IPS-20b (cell line): ENCODE results near the gene HORMAD2.
"Not testable (repeated sequence)": the region's sequence is repeated elsewhere in the genome, so short reads cannot be mapped to it uniquely, and the experiment has no call there.

Source experiments
- H3K27ac ChIP-seq: one replicate; pipeline ENCODE4 v1.5.1; 2013; ENCODE audit warnings: low read length
- H3K27me3 ChIP-seq: 2 replicates; pipeline ENCODE4 v1.6.1; 2013; ENCODE audit warnings: mild to moderate bottlenecking, low read length, inconsistent platforms; ENCODE audit not compliant: insufficient read depth
- H3K36me3 ChIP-seq: 2 replicates; pipeline ENCODE4 v1.6.1; 2013; ENCODE audit warnings: low read depth, mild to moderate bottlenecking, inconsistent platforms, low read length, moderate library complexity; ENCODE audit not compliant: insufficient read depth
- H3K4me1 ChIP-seq: 2 replicates; pipeline ENCODE4 v1.6.1; 2013; ENCODE audit warnings: mild to moderate bottlenecking, control low read depth, inconsistent platforms, low read length, moderate library complexity; ENCODE audit not compliant: insufficient read depth
- H3K4me3 ChIP-seq: 2 replicates; pipeline ENCODE4 v1.5.1; 2013; ENCODE audit warnings: mild to moderate bottlenecking, low read length, inconsistent platforms
- H3K9ac ChIP-seq: 2 replicates; pipeline ENCODE4 v1.6.1; 2013; ENCODE audit warnings: low read depth, mild to moderate bottlenecking, inconsistent platforms, low read length, moderate library complexity
- H3K9me3 ChIP-seq: 2 replicates; pipeline ENCODE4 v1.6.1; 2013; ENCODE audit warnings: mild to moderate bottlenecking, low read depth, low read length, inconsistent platforms; ENCODE audit not compliant: insufficient read depth

HORMAD2 gene

DNA sequence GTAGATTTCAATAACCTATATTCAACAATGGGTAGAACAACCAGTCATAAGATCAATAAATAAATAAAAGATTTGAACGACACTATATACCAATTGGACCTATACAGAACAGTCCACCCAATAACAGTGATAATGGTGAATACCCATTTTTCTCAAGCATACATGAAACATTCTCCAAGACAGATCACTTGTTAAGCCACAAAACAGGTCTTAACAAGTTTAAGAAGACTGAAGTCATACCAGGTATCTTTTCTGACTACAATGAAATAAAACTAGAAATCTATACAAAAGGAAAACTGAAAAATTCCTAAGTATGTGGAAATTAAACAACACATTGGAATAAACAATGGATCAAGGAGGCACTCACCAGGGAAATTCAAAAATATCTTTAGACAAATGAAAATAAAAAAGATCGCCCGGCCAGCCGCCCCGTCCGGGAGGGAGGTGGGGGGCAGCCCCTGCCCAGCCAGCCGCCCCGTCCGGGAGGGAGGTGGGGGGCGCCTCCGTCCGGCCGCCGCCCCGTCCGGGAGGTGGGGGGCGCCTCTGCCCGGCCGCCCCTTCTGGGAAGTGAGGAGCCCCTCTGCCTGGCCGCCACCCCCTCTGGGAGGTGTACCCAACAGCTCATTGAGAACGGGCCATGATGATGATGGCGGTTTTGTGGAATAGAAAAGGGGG lies 20.8 kb upstream of the HORMAD2 start:
- H3K4me1 ChIP-seq, H3K36me3 ChIP-seq, H3K9me3 ChIP-seq, H3K27me3 ChIP-seq, H3K4me3 ChIP-seq, H3K9ac ChIP-seq, H3K27ac ChIP-seq: not testable (repeated sequence)

DNA sequence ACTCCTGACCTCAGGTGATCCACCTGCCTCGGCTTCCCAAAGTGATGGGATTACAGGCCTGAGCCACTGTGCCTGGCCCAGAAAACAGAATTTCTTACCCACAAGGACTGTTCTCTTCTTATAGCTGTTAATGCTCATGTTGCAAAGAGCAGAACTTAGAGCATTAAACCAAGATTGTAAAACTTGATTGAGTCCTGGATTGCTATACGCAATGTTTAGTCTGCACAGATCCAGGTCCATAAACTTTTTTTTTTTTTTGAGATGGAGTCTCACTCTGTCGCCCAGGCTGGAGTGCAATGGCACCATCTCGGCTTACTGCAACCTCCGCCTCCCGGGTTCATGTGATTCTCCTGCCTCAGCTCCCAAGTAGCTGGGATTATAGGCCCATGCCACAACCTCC lies 19.2 kb upstream of the HORMAD2 start:
- not testable (repeated sequence) for H3K9ac ChIP-seq, H3K9me3 ChIP-seq, H3K4me1 ChIP-seq, H3K36me3 ChIP-seq, H3K27me3 ChIP-seq, H3K27ac ChIP-seq, H3K4me3 ChIP-seq

DNA sequence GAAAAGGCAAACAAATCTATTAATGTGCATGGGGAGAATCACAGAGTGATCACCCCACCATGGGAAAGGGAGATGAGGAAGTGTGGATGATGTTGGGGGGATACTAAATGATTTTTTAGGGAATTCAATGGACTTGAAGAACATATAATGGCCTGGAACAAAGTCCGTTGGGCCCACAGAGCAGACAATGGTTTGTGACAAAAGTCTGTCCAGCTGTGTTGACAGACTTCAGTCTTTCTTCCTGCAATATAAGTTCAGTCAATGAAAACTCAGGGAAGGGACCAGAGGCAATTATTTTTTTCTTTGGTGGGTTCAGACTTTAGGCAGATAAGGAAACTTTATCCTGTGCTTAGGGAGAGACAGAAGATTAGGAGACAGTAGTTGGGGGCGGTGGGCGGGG lies 18.0 kb upstream of the HORMAD2 start:
- no peaks in the 10 kb centered on the region for H3K4me1 ChIP-seq
- H3K27ac ChIP-seq, result no peak overlapping the region
- H3K27me3 ChIP-seq, result no peaks in the 10 kb centered on the region

DNA sequence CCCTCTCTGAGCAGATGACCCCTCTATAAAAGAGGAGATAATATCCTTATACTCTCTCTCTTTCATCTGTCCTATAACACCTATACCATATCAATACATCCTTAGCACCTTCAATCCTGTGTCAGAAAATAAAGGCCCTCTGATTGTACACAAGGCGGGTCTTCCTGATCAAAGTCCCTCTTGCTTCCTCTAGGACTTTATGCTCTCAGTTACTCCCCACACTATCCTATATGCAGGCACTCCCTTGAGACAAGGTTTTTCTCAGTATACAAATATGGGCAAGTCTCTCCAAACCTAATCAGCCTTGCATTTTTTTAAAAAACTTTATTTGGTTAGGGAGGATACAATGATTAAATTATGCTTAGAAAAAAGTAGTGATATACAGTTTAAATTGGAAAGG lies 17.3 kb upstream of the HORMAD2 start:
- H3K36me3 ChIP-seq, result no peaks in the 10 kb centered on the region
- no peaks in the 10 kb centered on the region for H3K4me1 ChIP-seq
- H3K27me3 ChIP-seq, result no peaks in the 10 kb centered on the region
- peaks cover 2% of the 10 kb centered on the region; the same call in 1 of the 2 replicates for H3K9me3 ChIP-seq
- H3K27ac ChIP-seq, result no peak overlapping the region
- no peak overlapping the region for H3K4me3 ChIP-seq
- H3K9ac ChIP-seq, result no peak overlapping the region

More for the DNA sequence above, 18.0 kb upstream of the HORMAD2 start:
- H3K36me3 ChIP-seq, result no peaks in the 10 kb centered on the region
- H3K9ac ChIP-seq, result no peak overlapping the region
- peaks cover 2% of the 10 kb centered on the region; the same call in 1 of the 2 replicates for H3K9me3 ChIP-seq
- H3K4me3 ChIP-seq, result no peak overlapping the region

DNA sequence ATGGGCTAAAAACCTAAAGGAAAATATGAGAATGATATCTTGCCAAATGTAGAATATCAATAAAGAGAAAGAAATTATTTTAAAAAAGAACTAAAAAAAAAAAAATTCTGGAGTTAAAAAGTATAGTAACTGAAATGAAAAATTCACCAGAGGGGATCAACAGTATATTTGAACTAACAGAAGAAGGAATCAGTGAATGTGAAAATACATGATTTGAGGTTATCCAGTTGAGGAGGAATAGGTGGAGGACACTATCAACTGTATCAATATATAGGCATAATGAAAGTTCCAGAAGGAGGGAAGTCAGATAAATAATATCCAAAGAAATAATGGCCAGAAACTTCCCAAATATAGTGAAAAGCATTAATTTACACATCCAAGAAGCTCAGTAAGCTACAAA lies 16.1 kb upstream of the HORMAD2 start:
- no peak overlapping the region for H3K4me3 ChIP-seq

DNA sequence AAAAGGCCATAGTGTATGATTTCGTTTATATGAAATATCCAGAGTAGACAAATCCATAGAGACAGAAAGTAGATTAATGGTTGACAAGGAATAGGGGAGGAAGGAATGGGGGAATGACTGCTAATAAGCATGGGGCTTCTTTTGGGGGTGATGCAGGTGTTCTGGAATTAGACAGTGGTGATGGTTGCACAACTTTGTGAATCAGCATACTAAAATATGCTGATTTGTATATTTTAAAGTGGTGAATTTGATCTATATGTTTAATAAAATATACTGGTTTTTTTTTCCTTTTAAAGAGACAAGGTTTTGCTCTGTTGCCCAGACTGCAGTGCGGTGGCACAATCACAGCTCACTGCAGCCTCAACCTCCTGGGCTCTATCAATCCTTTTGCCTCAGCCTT lies 6.5 kb upstream of the HORMAD2 start:
- Histone ChIP-seq H3K4me1 (no peaks in the 10 kb centered on the region), H3K9ac (no peak overlapping the region), H3K27ac (no peak overlapping the region), H3K27me3 (no peaks in the 10 kb centered on the region), H3K36me3 (no peaks in the 10 kb centered on the region), H3K9me3 (no peaks in the 10 kb centered on the region), H3K4me3 (no peak overlapping the region)

More for the DNA sequence above, 16.1 kb upstream of the HORMAD2 start:
- Histone ChIP-seq H3K36me3 (no peaks in the 10 kb centered on the region), H3K27ac (no peak overlapping the region), H3K27me3 (no peaks in the 10 kb centered on the region), H3K9me3 (peaks cover 2% of the 10 kb centered on the region; the same call in 1 of the 2 replicates), H3K9ac (no peak overlapping the region), H3K4me1 (no peaks in the 10 kb centered on the region)

DNA sequence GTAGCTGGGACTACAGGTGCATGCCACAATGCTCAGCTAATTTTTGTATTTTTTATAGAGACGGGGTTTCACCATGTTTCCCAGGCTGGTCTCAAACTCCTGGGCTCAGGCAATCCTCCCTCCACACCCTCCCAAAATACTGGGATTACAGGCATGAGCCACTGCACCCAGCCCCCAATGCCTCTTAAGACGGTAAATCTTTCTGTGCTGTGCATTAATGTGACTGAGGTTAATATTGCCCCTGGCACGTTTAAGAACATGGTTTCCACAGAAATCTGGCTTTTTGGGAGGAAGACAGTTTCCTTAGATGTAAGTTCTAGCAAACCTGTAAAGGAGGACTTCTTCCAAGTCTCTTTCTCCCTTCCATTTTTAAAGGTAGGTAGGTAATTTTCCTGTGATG lies 6.1 kb upstream of the HORMAD2 start:
- no peaks in the 10 kb centered on the region for H3K36me3 ChIP-seq
- H3K4me3 ChIP-seq, result no peak overlapping the region
- no peaks in the 10 kb centered on the region for H3K27me3 ChIP-seq
- H3K4me1 ChIP-seq, result 0 out of 2 replicates have a peak, but pooled peaks cover 2% of the 10 kb centered on the region
- no peak overlapping the region for H3K9ac ChIP-seq
- no peaks in the 10 kb centered on the region for H3K9me3 ChIP-seq
- H3K27ac ChIP-seq, result no peak overlapping the region

DNA sequence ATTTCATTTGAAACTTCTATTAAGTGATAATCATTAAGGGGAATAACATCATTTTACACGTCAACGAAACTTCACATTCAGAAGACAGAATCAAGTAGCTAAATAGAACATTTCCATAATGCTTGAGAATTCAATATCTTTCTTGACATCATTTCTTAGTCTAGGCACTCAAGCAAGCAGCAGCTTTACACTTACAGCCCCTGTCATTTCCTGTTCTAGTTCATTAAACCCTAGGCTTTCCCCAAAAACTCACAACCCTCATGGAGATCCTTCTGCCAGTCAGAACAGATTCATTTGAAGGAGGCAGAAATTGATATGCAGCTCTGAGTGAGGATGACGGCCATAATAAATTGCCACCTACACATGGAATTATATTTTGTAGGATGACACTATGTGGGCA lies 5.3 kb upstream of the HORMAD2 start:
- Histone ChIP-seq H3K27ac (no peak overlapping the region), H3K4me3 (no peak overlapping the region), H3K9ac (no peak overlapping the region), H3K4me1 (0 out of 2 replicates have a peak, but pooled peaks cover 5% of the 10 kb centered on the region), H3K9me3 (no peaks in the 10 kb centered on the region), H3K36me3 (no peaks in the 10 kb centered on the region), H3K27me3 (no peaks in the 10 kb centered on the region)

DNA sequence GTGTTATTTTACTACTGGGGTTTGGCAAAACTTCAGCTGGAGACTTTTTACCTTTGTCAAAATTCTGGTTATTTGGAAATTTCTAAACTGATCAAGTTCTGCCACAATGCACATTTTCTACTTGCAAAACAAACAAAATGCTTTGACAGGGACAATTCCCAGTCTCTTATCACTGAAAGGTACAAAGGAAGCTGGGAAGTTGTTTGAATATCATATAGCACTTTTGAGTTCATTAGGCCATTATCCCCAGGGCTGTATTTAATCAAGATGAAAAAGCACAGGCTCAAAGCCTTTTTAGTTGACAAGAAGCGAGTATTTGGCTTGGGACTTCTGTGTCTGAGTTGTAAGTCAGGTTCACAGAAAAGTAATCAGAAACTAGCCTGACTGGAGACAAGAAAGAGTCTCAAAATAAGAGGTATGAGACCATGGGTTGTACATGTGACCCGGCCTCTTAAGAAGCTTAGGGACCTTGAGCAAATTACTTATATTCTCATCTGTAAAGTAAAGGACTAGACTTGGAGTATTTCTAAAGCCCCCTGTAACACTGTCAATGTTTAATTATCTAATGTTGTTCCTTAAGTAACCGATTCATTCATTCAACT lies 2.9 kb upstream of the HORMAD2 start:
- H3K4me1 ChIP-seq, result 0 out of 2 replicates have a peak, but pooled peaks cover 5% of the 10 kb centered on the region
- no peaks in the 10 kb centered on the region for H3K9me3 ChIP-seq
- peaks cover 9% of the 10 kb centered on the region; the same call in 1 of the 2 replicates for H3K27me3 ChIP-seq
- no peak overlapping the region for H3K27ac ChIP-seq
- H3K36me3 ChIP-seq, result no peaks in the 10 kb centered on the region
- H3K9ac ChIP-seq, result no peak overlapping the region
- no peak overlapping the region for H3K4me3 ChIP-seq

DNA sequence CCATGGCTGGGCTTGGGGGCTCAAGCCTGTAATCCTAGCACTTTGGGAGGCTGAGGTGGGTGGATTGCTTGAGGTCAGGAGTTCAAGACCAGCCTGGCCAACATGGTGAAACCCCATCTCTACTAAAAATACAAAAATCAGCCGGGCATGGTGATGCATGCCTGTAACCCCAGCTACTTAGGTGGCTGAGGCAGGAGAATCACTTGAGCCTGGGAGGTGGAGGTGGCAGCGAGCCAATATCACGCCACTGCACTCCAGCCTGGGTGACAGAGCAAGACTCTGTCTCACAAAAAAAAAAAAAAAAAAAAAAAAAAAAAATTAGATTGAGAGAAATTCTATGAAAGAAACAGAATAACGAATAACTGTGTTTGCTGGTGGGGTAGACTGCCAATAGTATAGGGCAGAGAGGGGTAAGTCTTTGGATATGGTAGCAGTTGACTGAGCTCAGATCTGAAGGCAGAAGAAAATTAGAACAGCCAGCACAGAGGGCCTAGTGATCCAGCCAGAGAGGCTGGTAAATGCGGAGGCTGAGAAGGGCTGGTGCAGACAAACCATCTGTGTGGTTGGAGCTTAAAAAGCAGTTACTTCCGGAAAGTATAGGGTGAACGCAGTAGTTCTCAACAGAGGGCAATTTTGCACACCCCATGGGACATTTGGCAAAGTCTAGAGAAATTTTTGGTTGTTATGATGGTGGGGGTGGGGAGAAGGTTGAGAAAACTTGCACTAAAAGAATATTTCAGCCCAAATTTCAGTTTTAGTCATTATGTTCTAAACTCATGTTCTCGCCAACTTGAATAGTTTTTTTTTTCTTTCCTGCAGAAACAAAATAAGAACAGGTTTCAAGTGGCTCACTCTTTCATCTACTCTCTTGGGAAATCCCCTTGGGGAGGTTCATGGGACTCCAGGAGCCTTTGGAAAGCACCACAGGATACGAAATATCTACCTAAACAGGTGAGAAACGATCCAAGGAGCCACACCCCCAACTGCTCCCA lies 1.6 kb upstream of the HORMAD2 start:
- no peak overlapping the region for H3K4me3 ChIP-seq
- no peak overlapping the region for H3K9ac ChIP-seq
- peaks cover 9% of the 10 kb centered on the region; the same call in 1 of the 2 replicates for H3K27me3 ChIP-seq

DNA sequence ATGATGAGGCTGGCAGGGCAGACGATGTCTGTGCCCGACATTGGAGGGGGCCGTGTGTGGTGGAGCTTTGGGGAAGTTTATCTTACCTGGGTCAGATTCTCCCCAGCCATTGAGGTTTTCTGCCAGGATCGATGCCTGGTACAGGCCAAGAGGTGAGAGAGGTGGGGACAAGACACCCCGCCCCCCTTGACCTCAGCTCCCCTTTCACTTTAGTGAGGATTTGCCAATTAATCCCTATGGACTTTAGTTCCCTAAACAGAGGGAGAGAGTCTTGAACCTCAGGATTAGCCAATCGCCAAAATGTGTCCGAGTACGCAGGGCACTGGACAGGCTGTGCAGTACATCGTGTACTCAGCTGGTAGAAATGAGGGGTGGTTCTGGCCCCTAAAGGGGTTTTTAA lies 541 bp downstream of the HORMAD2 start:
- H3K4me3 ChIP-seq, result no peak overlapping the region; the same call in 1 of the 2 replicates
- H3K9ac ChIP-seq, result no peak overlapping the region
- H3K36me3 ChIP-seq, result no peaks in the 10 kb centered on the region

More for the DNA sequence above, 1.6 kb upstream of the HORMAD2 start:
- no peak overlapping the region for H3K27ac ChIP-seq
- 0 out of 2 replicates have a peak, but pooled peaks cover 5% of the 10 kb centered on the region for H3K4me1 ChIP-seq
- no peaks in the 10 kb centered on the region for H3K36me3 ChIP-seq
- no peaks in the 10 kb centered on the region for H3K9me3 ChIP-seq

More for the DNA sequence above, 541 bp downstream of the HORMAD2 start:
- Histone ChIP-seq H3K27me3 (peaks cover 9% of the 10 kb centered on the region; the same call in 1 of the 2 replicates), H3K9me3 (no peaks in the 10 kb centered on the region), H3K4me1 (0 out of 2 replicates have a peak, but pooled peaks cover 5% of the 10 kb centered on the region), H3K27ac (no peak overlapping the region)
